Measurements from ENCODE around the gene CLN3.

CLN3 gene

DNA sequence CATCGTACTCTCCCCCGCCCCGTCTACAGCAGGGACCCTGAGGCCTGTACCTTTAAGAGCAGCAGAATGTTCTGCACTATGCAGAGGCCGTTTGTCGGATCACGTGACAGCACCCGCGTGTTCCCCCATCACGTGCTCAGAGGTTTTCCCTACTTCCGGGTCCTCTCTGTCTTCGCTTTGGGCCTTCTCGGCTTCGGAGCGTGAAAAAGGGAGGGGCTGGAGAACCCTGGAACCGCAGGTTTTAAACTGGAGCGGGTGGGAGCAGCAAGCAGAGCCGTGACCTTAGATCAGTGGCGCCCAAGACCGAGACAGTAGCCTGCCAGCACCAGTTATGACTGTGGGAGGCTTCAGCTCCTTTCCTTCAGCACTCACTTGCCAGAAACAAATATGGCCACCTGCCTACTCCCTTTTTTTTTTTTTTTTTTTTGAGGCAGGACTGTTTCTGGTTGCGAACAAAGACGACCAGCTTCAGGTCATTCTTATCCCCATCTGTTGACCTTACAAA is at the start of gene CLN3:
Gene CLN3 (minus strand): TSS at position 105 of the 505 bp plus-strand sequence. CDS start 315 bp downstream, outside the sequence.
- Histone ChIP-seq H3K4me3 (ENCODE audit: low read length) (peak within 1 kb of the TSS; percentile 100), H3K36me3 (ENCODE audit: control insufficient read depth, insufficient read depth, low read length) (peaks cover 13% of the 10 kb centered on the region), H3K27me3 (ENCODE audit: control insufficient read depth, insufficient read depth, low read length) (no peaks in the 10 kb centered on the region), H3K4me1 (ENCODE audit: control insufficient read depth, insufficient read depth, low read length) (no peaks in the 10 kb centered on the region), H3K27ac (ENCODE audit: low read depth, low read length) (peak within 1 kb of the TSS; percentile 99), H3K9ac (ENCODE audit: low read length) (peak within 1 kb of the TSS; percentile 94)

DNA sequence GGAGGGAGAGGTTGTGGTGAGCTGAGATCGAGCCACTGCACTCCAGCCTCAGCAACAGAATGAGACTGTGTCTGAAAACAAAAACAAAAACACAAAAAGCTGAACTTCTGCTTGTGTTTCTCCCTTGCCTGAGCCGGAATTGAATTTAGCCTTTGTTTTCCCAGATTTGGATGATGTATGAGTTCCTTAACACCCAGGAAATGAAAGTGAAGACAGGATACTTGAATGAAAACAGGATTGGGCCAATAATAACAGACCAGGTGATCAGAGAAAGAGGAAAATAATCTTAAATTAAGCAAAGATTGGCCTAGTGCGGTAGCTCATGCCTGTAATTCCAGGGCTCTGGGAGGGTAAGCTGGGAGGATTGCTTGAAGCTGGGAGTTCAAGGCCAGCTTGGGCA is 48.5 kb upstream of the CLN3 start:
- no peaks in the 10 kb centered on the region for H3K36me3 ChIP-seq (ENCODE audit: control insufficient read depth, insufficient read depth, low read length)
- no peaks in the 10 kb centered on the region for H3K27me3 ChIP-seq (ENCODE audit: control insufficient read depth, insufficient read depth, low read length)
- no peak overlapping the region for H3K27ac ChIP-seq (ENCODE audit: low read depth, low read length)
- H3K4me3 ChIP-seq (ENCODE audit: low read length) = no peak overlapping the region
- peaks cover 10% of the 10 kb centered on the region for H3K4me1 ChIP-seq (ENCODE audit: control insufficient read depth, insufficient read depth, low read length)
- no peak overlapping the region for H3K9ac ChIP-seq (ENCODE audit: low read length)

DNA sequence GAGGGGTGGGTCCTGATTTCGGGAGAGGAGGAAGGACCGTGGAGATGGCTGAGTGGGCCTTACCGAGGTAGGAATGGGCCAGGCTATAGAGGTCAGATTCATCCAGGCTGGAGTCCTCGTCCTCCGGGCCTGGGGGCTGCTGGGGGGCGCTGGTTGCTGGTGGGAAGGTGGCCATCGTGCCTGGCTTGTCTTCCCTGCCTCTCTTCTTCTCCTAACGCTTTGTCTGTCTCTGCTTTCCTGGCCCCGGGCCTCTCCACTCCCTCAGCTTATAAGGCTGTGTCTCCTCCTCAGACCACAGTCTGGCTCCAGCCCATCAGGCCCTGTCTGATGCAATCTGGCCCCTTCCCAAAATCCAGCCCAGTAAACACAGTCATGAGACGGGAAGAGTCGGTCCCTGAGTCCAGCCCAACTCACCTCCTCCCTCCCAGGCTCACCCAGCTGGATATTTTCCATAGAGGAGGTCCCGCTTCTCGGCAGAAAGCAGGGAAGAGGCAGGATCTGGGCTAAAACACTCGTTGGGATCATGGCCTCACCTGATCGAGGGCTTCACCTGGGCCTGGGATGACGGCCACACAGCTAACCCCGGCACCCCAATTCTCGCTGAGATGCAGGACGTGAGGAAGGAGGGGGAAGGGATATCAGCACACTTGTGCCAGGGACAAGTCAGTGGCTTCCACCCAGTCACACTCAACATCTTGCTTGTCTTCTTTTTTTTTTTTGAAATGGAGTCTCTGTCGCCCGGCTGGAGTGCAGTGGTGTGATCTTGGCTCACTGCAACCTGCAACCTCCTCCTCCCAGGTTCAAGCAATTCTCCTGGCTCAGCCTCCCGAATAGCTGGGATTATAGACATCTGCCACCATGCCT is 47.1 kb upstream of the CLN3 start, which contains the start of gene NUPR1:
Gene NUPR1 (minus strand): TSS at position 242 of the 864 bp plus-strand sequence. CDS start 67 bp downstream, at position 175.
- peak within 1 kb of the TSS; percentile 81 for H3K4me3 ChIP-seq (ENCODE audit: low read length)
- H3K36me3 ChIP-seq (ENCODE audit: control insufficient read depth, insufficient read depth, low read length) = peaks cover 7% of the 10 kb centered on the region
- H3K4me1 ChIP-seq (ENCODE audit: control insufficient read depth, insufficient read depth, low read length) = peaks cover 10% of the 10 kb centered on the region
- no peaks in the 10 kb centered on the region for H3K27me3 ChIP-seq (ENCODE audit: control insufficient read depth, insufficient read depth, low read length)
- peak within 1 kb of the TSS; percentile 64 for H3K9ac ChIP-seq (ENCODE audit: low read length)
- peak within 1 kb of the TSS; percentile 98 for H3K27ac ChIP-seq (ENCODE audit: low read depth, low read length)

DNA sequence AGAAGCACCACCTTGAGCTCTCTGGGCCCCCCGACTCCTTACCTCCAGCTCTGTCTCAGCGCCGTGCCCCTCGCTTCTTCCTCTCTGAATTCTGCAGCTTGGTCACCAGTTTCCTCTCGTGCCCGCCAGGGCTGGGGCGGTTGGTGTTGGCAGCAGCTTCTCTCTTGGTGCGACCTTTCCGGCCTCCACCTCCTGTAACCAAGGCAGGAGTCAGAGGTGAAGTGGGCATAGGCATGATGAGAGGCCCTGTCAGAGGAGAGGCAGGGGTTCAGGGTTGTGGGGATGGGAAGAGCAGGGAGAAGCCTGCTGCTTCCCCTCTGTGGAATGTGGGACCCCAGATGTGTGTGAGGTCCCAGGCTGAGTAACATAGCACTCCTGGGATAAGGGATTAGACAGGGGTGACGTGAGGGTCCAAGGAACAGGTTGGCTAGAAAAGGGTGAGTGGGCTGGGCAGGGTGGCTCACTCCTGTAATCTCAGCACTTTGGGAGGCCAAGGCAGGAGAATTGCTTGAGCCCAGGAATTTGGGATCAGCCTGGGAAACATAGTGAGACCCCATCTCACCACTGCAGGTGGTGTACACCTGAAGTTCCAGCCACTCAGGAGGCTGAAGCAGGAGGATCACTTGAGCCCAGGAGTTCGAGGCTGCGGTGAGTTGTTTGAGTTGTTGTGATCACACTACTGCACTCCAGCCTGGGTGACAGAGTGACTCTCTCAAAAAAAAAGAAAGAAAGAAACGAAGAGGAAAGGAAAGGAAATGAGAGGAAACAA is 46.3 kb upstream of the CLN3 start:
- Histone ChIP-seq H3K27ac (ENCODE audit: low read depth, low read length) (peak overlapping the region; percentile 98), H3K4me3 (ENCODE audit: low read length) (peak overlapping the region; percentile 81), H3K4me1 (ENCODE audit: control insufficient read depth, insufficient read depth, low read length) (peaks cover 10% of the 10 kb centered on the region)

DNA sequence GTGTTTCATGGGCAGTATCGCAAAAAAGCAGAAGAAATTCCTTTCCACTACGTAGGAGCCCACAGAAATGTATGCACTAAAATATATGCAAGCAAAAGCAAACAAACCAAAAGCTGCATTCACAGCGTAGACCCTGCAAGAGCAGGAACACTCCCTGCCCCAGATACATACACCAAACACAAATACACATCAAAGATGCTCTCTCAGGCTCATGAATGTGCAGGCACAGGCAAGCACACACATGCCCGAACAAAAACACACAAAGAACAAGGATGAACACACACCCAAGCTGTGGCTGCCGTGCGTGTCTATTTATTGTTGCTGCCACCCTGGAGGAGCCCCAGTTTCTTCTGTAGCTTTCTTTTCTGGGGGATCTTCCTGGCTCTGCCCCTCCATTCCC is 45.2 kb upstream of the CLN3 start:
- Histone ChIP-seq H3K9ac (ENCODE audit: low read length) (no peak overlapping the region), H3K4me3 (ENCODE audit: low read length) (peak overlapping the region; percentile 81), H3K27ac (ENCODE audit: low read depth, low read length) (peak overlapping the region; percentile 98), H3K4me1 (ENCODE audit: control insufficient read depth, insufficient read depth, low read length) (peaks cover 10% of the 10 kb centered on the region), H3K36me3 (ENCODE audit: control insufficient read depth, insufficient read depth, low read length) (peaks cover 7% of the 10 kb centered on the region), H3K27me3 (ENCODE audit: control insufficient read depth, insufficient read depth, low read length) (no peaks in the 10 kb centered on the region)

More for the DNA sequence above, 46.3 kb upstream of the CLN3 start:
- H3K9ac ChIP-seq (ENCODE audit: low read length) = peak overlapping the region; percentile 64
- peaks cover 7% of the 10 kb centered on the region for H3K36me3 ChIP-seq (ENCODE audit: control insufficient read depth, insufficient read depth, low read length)
- H3K27me3 ChIP-seq (ENCODE audit: control insufficient read depth, insufficient read depth, low read length) = no peaks in the 10 kb centered on the region

DNA sequence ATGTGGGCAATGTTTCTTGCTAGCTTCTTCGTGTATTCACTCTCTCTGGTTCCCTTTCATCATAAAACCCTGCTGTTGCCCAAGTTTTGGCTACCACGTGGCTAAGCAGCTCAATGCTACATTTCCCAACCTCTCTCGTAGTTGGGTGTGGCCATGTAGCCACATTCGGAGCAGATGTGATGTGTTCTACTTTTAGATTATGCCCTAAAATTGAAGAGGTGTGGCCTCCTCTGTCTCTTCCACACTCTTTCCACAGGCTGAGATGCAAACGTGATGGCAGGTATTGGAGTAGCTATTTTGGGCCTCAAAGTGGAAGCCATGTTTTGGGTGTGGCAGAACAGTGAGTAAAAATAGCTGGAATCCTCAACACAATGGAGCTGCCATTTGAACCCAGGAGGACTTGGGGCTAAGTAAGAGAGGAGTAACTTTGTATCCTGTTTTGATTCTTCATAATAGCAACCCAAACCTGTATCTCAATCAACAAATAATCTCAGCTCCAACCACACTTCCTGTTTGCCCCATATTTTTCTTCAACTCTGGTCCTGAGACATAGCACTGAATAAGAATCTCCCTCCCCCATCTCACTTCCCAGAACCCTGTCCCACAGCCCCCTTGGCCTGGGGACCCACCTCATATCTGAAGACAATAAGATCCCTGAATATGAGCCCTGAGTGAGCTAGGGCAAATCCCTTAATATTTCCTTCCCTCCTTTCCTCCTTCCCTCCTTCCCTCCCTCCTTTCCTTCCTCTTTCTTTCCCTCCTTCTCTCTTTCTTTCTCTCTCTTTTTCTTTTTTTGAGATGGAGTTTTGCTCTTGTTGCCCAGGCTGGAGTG is 42.9 kb upstream of the CLN3 start:
- Histone ChIP-seq H3K9ac (ENCODE audit: low read length) (no peak overlapping the region), H3K4me1 (ENCODE audit: control insufficient read depth, insufficient read depth, low read length) (peaks cover 10% of the 10 kb centered on the region), H3K27me3 (ENCODE audit: control insufficient read depth, insufficient read depth, low read length) (no peaks in the 10 kb centered on the region), H3K27ac (ENCODE audit: low read depth, low read length) (no peak overlapping the region), H3K36me3 (ENCODE audit: control insufficient read depth, insufficient read depth, low read length) (peaks cover 7% of the 10 kb centered on the region), H3K4me3 (ENCODE audit: low read length) (peak overlapping the region; percentile 32)

DNA sequence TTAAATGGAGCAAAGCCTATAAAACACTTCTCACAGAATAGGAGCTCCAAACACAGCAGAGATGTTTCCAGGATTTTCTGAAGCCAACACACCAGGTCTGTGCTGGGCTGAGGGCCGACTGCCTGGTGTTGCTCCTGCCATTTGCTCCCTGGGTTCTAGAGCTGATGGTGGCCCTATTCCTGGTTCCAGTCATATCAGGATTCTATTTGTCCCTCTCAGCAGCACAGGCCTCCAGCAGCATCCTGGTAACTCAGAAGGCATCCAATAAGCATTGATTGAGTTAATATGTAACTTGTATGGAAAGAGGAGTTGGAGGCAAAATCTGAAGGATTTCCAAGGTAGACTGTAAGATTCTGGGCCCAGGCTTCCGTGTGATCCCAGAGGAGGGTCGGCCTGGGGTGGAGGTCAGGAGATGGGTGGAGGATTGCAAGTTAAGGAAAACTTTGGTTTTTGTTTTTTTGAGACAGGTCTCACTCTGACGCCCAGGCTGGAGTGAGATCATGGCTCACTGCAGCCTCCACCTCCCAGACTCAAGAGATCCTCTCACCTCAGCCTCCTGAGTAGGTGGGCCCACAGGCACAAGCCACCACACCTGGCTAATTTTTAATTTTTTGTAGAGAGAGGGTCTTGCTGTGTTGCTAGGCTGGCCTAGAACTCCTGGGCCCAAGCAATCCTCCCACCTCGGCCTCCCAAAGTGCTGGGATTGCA is 41.2 kb upstream of the CLN3 start:
- no peaks in the 10 kb centered on the region for H3K27me3 ChIP-seq (ENCODE audit: control insufficient read depth, insufficient read depth, low read length)
- H3K4me1 ChIP-seq (ENCODE audit: control insufficient read depth, insufficient read depth, low read length) = peaks cover 5% of the 10 kb centered on the region
- H3K36me3 ChIP-seq (ENCODE audit: control insufficient read depth, insufficient read depth, low read length) = peaks cover 7% of the 10 kb centered on the region
- no peak overlapping the region for H3K4me3 ChIP-seq (ENCODE audit: low read length)
- no peak overlapping the region for H3K27ac ChIP-seq (ENCODE audit: low read depth, low read length)
- H3K9ac ChIP-seq (ENCODE audit: low read length) = no peak overlapping the region

DNA sequence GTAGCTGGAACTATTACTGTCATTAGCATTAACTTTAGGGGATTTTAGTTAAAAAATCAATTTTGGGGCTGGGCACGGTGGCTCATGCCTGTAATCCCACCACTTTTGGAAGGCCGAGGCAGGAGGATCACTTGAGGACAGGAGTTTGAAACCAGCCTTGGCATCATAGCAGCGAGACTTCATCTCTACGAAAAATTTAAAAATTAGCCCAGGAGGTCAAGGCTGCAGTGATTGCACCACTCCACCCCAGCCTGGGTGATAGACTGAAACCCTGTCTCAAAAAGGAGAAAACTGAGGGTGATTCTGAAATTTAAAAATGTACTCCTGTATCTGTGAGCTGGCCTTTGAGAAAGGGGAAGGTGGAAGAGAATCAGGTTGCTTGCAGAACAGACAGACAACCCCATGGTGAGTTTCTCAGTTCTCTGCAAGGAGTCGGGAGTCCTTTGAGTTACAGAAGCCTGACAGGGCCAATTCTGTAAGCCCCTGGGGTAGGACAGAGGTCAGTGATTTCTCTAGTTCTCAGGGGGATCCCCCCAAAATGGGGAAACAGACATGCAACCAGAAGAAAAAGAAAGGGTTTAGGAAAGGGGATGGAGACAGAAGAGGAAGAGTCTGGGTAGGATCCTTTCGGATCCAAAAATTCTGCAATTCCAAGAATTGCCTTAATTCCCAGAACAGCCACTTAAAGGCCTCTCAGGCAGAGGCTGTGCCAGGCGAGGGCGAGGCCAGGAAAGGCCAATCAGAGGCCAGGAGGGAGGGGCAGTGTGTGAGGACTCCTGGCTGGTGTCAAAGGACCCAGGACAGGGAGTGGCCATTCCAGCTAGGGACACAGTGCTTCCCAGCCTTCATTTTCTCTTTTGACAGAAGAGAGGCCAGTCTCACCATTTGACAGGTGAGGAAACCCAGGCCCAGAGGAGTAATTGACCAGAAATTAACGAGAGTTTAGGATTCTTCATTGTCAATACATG is 40.2 kb upstream of the CLN3 start:
- H3K27ac ChIP-seq (ENCODE audit: low read depth, low read length) = no peak overlapping the region
- H3K27me3 ChIP-seq (ENCODE audit: control insufficient read depth, insufficient read depth, low read length) = no peaks in the 10 kb centered on the region
- H3K4me1 ChIP-seq (ENCODE audit: control insufficient read depth, insufficient read depth, low read length) = no peaks in the 10 kb centered on the region
- H3K9ac ChIP-seq (ENCODE audit: low read length) = no peak overlapping the region
- H3K4me3 ChIP-seq (ENCODE audit: low read length) = no peak overlapping the region
- peaks cover 7% of the 10 kb centered on the region for H3K36me3 ChIP-seq (ENCODE audit: control insufficient read depth, insufficient read depth, low read length)

DNA sequence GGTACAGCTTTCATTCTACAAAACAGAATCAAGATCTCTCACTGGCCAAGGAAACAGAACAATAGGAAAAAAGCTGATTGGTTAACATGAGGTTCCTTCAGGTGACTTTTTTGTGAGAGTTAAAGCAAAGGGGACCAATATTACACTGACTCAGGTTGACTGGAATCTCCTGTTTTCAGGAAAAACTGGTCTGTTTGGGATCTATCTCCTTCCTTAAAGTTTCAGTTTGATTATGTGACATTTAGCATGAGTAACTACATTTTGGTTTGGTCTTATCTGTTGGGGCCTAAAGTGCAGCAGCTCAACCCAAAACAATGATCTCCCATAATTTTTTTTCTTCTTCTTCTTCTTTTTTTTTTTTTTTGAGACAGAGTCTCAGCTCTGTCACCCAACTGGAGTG is 37.2 kb upstream of the CLN3 start:
- peaks cover 1% of the 10 kb centered on the region for H3K36me3 ChIP-seq (ENCODE audit: control insufficient read depth, insufficient read depth, low read length)
- no peak overlapping the region for H3K9ac ChIP-seq (ENCODE audit: low read length)
- H3K27me3 ChIP-seq (ENCODE audit: control insufficient read depth, insufficient read depth, low read length) = no peaks in the 10 kb centered on the region
- no peak overlapping the region for H3K27ac ChIP-seq (ENCODE audit: low read depth, low read length)
- no peaks in the 10 kb centered on the region for H3K4me1 ChIP-seq (ENCODE audit: control insufficient read depth, insufficient read depth, low read length)
- H3K4me3 ChIP-seq (ENCODE audit: low read length) = no peak overlapping the region

DNA sequence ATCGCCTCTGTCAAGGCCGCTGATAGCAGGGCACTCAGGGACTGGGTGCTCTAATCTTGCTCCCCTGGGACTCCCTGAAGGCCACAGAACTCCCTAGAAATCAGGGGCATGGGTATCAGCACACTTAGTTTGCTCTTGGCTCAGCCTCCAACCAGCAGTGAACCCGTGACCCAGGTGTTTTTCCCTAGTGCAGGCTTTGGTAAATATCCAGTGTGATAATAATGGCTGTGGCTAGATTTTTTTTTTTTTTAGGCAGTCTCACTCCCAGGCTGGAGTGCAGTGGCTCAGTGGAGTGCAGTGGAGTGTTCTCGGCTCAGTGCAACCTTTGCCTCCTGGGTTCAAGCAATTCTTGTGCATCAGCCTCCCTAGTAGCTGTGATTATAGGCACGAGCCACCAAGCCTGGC is 36.6 kb upstream of the CLN3 start:
- H3K9ac ChIP-seq (ENCODE audit: low read length) = no peak overlapping the region
- no peaks in the 10 kb centered on the region for H3K27me3 ChIP-seq (ENCODE audit: control insufficient read depth, insufficient read depth, low read length)
- H3K27ac ChIP-seq (ENCODE audit: low read depth, low read length) = no peak overlapping the region
- H3K36me3 ChIP-seq (ENCODE audit: control insufficient read depth, insufficient read depth, low read length) = no peaks in the 10 kb centered on the region
- H3K4me3 ChIP-seq (ENCODE audit: low read length) = no peak overlapping the region
- peaks cover 4% of the 10 kb centered on the region for H3K4me1 ChIP-seq (ENCODE audit: control insufficient read depth, insufficient read depth, low read length)

Data from rectal smooth muscle tissue (tissue), 1 donor.